ENCODE results near the gene PAX2. TPM values are rescaled to one million over a fixed set of nuclear protein-coding genes. Genes with fewer than 3 reads are reported as not detected.

PAX2 gene
- total RNA-seq, 1 experiment from 2014 or later: 2.1 TPM

- Histone ChIP-seq H3K9me3 (replicated peaks) (no peaks in the 10 kb centered on the region), H3K36me3 (no peaks in the 10 kb centered on the region), H3K4me1 (peaks cover 6% of the 10 kb centered on the region; the same call in 1 of the 2 replicates), H3K4me3 (no peak overlapping the region), H3K27ac (no peak overlapping the region), H3K27me3 (peaks cover 22% of the 10 kb centered on the region)
- no peak for DNase-seq
Measured at GRCh38 chr10:100731407-100732240, 13.8 kb upstream of the PAX2 start.

DNA sequence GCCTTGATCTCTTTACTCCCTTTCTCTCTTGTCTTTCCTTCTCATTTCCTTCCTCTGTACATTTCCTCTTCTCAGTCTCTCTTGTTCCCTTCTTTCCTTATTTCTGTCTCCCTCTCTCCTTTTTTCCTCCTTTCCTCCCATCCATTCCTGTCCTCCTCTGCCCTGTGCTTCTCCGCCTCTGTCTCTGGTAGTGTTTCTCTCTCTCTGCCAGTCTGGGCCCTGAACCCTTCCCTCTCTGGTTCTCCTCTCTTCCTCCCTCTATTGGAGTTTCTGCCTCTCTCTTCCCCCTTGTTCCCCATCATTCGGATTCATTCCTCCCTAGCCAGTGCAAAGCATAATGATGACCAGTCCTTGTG lies 13.2 kb upstream of the PAX2 start:
- Histone ChIP-seq H3K27me3 (peaks cover 22% of the 10 kb centered on the region), H3K4me1 (peaks cover 6% of the 10 kb centered on the region; the same call in 1 of the 2 replicates), H3K36me3 (no peaks in the 10 kb centered on the region), H3K4me3 (no peak overlapping the region), H3K9me3 (replicated peaks) (no peaks in the 10 kb centered on the region), H3K27ac (no peak overlapping the region)
- no peak for DNase-seq

GRCh38 chr10:100733329-100733728 lies 12.1 kb upstream of the PAX2 start:
- no peak overlapping the region for H3K27ac ChIP-seq
- H3K27me3 ChIP-seq: peaks cover 27% of the 10 kb centered on the region
- no peaks in the 10 kb centered on the region for H3K9me3 ChIP-seq (replicated peaks)
- no peak for DNase-seq
- peaks cover 6% of the 10 kb centered on the region; the same call in 1 of the 2 replicates for H3K4me1 ChIP-seq
- H3K36me3 ChIP-seq: no peaks in the 10 kb centered on the region
- no peak overlapping the region for H3K4me3 ChIP-seq

DNA sequence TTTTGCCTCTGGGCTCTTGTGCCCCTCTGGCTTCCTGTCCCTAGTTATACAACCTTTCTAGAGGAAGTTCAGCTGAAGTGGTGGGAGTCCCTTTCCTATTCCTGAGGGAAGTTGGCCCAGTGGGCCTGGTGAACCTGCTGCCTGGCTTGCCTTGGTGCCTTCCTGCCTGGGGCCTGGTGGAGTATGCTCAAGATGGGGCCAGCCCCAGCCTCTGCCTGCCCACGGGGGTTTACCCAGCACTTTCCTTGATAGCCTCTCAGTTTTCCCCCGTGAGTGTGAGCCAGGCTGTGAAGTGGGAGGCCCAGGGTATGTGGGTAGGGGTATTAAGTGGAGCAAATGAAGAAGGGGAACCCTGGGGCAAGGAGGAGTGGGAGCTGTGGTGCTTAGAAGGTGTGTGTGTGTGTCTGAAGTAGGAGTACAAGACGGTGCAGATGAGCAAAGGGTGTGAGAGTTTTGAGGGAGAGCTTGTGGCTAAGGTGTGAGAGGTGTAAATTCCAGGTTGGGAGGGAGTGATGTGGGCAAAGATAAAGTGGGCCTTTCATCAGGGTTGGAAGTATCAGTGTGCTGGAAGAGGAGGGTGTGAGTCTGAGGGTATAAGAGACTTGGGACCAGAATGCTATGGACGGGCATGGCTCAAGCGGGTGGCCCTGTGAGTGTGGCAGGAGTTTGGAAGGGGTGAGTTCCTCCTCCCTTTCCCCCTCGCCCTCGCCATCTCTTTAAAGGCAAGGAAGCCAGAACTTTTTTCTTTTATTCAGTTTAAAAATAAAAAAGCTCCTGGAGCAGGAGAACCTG lies 10.9 kb upstream of the PAX2 start:
- DNase-seq: no peak
- no peak overlapping the region for H3K27ac ChIP-seq
- peaks cover 13% of the 10 kb centered on the region for H3K4me1 ChIP-seq
- no peak overlapping the region for H3K4me3 ChIP-seq
- H3K27me3 ChIP-seq: peaks cover 39% of the 10 kb centered on the region
- no peaks in the 10 kb centered on the region for H3K9me3 ChIP-seq (replicated peaks)
- H3K36me3 ChIP-seq: no peaks in the 10 kb centered on the region

DNA sequence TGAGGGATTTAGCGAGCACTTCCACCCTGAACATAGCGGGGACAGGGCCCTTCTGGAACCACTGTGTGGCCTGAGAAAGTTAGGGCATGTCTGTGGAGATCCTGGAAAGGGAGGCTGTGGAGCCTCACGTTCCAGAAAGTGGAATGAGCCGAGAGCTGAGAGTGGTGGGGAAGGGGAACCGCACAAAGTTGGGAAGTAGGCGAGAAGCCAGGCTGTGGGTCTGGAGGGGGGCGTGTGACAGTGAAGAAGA lies 10.4 kb upstream of the PAX2 start:
- H3K4me3 ChIP-seq: no peak overlapping the region
- no peak for DNase-seq
- H3K36me3 ChIP-seq: no peaks in the 10 kb centered on the region
- peaks cover 44% of the 10 kb centered on the region for H3K27me3 ChIP-seq
- H3K4me1 ChIP-seq: peaks cover 17% of the 10 kb centered on the region
- no peak overlapping the region for H3K27ac ChIP-seq
- H3K9me3 ChIP-seq (replicated peaks): no peaks in the 10 kb centered on the region

GRCh38 chr10:100735337-100736143 lies 9.8 kb upstream of the PAX2 start:
- DNase-seq: no peak
- H3K27ac ChIP-seq: no peak overlapping the region
- no peaks in the 10 kb centered on the region for H3K36me3 ChIP-seq
- H3K27me3 ChIP-seq: peaks cover 45% of the 10 kb centered on the region
- H3K9me3 ChIP-seq (replicated peaks): no peaks in the 10 kb centered on the region
- H3K4me3 ChIP-seq: no peak overlapping the region
- H3K4me1 ChIP-seq: peaks cover 20% of the 10 kb centered on the region

GRCh38 chr10:100736144-100736808 lies 9.1 kb upstream of the PAX2 start:
- no peaks in the 10 kb centered on the region for H3K9me3 ChIP-seq (replicated peaks)
- no peaks in the 10 kb centered on the region for H3K36me3 ChIP-seq
- no peak overlapping the region for H3K4me3 ChIP-seq
- DNase-seq: no peak
- H3K27me3 ChIP-seq: peaks cover 49% of the 10 kb centered on the region
- H3K27ac ChIP-seq: no peak overlapping the region
- H3K4me1 ChIP-seq: peaks cover 14% of the 10 kb centered on the region

DNA sequence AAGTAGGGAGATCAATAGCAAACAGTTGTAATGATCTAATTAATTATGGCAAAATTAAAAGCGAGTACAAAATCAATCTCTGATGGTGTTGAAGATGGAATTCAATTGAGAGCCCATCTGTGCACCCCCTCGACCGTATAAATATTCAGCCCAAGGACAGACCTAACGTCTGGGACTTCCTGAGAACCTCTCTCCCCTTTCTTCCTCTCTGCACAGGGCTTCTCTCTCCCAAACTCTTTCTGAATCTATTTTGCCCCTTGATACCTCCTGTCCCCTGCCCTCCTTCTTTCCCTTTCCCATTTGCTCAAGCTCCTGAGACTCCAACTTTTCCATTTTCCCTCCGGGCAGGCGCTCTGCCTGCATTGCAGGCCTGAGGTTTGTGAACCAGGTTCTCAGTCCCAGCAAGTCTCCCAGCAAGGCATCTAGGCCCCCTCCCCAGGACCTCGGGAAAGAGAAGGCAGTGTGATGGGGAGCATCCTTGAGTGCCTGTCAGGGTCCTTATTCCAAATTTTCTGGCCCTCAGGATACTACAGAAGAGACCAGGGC lies 8.5 kb upstream of the PAX2 start:
- Histone ChIP-seq H3K27ac (no peak overlapping the region), H3K4me1 (peaks cover 14% of the 10 kb centered on the region), H3K9me3 (replicated peaks) (no peaks in the 10 kb centered on the region), H3K4me3 (no peak overlapping the region), H3K36me3 (no peaks in the 10 kb centered on the region), H3K27me3 (peaks cover 46% of the 10 kb centered on the region)
- no peak for DNase-seq

GRCh38 chr10:100737355-100738054 lies 7.9 kb upstream of the PAX2 start:
- no peaks in the 10 kb centered on the region for H3K9me3 ChIP-seq (replicated peaks)
- H3K4me3 ChIP-seq: no peak overlapping the region
- no peaks in the 10 kb centered on the region for H3K36me3 ChIP-seq
- H3K27me3 ChIP-seq: peaks cover 47% of the 10 kb centered on the region
- DNase-seq: no peak
- no peak overlapping the region for H3K27ac ChIP-seq
- H3K4me1 ChIP-seq: peaks cover 14% of the 10 kb centered on the region

DNA sequence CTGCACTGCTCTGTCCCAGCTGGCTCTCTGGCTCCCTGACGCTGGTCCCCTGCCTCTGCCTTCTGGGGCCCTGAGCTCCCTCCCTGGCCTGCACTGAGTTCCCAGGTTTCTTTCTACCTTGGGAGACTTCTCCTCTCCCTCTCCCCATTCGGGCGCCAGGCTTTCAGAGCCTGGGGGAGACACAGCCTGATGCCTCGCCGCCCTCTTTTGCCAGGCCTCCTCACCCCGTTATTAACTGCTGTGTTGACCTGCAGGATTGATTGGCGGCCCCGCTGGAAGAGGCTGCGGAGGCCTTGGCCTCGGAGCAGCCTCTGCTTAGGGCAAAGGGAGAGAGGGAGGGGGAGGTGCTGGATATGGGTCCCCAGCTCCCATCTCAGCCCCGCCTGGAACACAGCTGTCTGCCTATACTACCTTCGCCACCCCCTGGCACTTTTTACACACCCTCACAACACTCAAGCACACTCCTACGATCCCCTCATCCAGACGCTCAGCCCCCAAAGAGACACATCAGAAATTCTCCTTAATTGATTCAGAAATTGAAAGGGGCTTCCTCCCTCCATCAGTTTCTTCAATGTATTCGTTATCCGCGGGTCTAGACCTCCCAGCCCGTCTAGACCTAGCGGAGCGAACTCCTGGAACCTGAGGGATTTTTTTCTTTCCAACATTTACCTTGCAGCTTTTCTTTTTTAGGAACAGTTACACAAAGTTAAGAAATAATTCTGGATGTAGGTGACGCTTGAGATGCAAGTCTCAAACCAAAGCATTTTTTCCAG lies 7.1 kb upstream of the PAX2 start:
- Histone ChIP-seq H3K9me3 (replicated peaks) (no peaks in the 10 kb centered on the region), H3K27me3 (peaks cover 45% of the 10 kb centered on the region)
- no peak for DNase-seq

GRCh38 chr10:100739517-100740368 lies 5.6 kb upstream of the PAX2 start:
- H3K4me1 ChIP-seq: peaks cover 23% of the 10 kb centered on the region
- peak; percentile 83 for DNase-seq
- H3K9me3 ChIP-seq (replicated peaks): no peaks in the 10 kb centered on the region
- peak overlapping the region; percentile 59 for H3K4me3 ChIP-seq
- peak overlapping the region; percentile 37 for H3K27ac ChIP-seq
- peaks cover 58% of the 10 kb centered on the region for H3K27me3 ChIP-seq
- no peaks in the 10 kb centered on the region for H3K36me3 ChIP-seq

More for the DNA sequence above, 7.1 kb upstream of the PAX2 start:
- peak overlapping the region; percentile 59 for H3K4me3 ChIP-seq
- H3K36me3 ChIP-seq: no peaks in the 10 kb centered on the region
- peaks cover 14% of the 10 kb centered on the region for H3K4me1 ChIP-seq
- H3K27ac ChIP-seq: no peak overlapping the region

DNA sequence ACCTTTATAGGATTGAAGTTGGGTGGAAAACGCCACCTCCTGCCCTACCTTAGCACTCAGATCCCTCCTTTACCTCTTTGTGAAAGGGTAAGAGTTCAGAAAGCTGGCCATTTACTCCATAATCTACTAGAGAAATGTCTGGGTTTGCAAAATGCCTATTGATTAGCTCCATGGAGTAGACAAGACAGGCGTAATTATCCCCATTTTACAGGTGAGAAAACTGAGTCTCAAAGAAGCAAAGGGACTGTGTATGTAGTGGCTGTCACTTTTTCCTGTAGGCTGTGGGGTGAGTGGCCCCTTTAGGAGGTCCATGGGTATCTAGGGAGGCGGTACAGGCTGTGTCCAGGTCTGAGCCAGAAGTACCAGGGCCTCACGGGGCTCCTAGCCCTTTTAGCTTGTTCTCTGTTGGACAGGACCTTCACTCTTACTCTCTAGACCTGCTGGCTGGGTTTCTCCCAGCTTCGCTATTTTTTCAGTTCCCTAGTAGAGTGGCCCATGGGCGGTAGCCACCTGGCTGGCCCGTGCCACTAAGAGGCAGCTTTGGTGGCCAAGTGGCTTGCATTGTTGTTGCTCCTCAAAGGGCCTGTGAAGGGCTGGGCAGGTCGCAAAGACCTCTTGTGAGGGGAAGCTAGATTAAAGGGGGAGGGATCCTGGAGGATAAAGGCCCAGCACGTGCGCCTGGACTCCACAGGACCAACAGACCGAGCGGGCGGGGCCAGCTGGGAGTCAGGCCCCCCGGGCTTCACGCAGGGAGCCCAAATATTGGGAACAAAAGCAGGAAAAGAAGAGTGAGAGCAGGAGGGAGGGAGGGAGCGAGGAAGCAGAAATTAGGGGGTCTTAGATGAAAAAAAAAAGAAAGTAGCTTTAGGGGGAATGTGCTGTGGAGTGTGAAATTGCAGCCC lies 4.7 kb upstream of the PAX2 start:
- peak in 1 of 2 experiments; percentile 42 for DNase-seq
- peaks cover 23% of the 10 kb centered on the region for H3K4me1 ChIP-seq
- H3K36me3 ChIP-seq: no peaks in the 10 kb centered on the region
- peaks cover 58% of the 10 kb centered on the region for H3K27me3 ChIP-seq
- no peak overlapping the region for H3K4me3 ChIP-seq
- no peak overlapping the region for H3K27ac ChIP-seq
- no peaks in the 10 kb centered on the region for H3K9me3 ChIP-seq (replicated peaks)
